ENCODE measurements around the gene CACNB1.

CACNB1 gene

DNA sequence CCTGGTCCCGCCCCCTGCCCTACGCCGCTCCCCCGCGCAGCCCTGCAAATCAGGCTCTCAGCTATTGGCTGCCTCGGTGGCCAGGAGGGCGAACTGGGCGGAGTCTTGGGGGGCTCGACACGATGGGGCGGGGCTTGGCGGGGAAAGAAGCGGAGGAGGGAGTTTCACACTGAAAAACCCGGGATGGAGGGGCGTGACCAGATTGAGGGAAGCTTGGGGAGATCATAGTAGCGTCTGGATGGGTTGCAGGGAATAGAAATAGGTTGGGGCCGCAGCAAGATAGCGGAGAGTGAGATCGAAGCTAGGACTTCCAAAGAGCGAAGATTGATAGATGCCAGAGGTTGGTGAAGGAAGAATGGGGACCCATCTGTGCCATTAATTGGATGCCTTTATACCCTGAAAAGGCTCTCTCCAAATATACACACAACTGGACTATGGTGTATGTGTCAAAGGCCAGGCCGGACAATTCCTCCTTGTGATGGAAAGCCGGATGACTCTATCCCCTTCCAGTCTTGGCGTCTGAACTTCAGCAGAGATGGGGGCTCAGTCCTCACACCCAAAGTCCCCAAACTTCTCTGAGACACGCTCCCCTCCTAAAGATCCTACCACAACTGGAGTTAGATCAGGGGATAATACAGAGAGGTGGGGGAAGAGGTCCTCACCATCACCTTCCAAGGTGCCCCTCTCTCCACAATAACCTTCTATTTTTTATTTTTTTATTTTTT lies 28.7 kb upstream of the CACNB1 start:
- no peak for DNase-seq (ENCODE audit: low read depth)

DNA sequence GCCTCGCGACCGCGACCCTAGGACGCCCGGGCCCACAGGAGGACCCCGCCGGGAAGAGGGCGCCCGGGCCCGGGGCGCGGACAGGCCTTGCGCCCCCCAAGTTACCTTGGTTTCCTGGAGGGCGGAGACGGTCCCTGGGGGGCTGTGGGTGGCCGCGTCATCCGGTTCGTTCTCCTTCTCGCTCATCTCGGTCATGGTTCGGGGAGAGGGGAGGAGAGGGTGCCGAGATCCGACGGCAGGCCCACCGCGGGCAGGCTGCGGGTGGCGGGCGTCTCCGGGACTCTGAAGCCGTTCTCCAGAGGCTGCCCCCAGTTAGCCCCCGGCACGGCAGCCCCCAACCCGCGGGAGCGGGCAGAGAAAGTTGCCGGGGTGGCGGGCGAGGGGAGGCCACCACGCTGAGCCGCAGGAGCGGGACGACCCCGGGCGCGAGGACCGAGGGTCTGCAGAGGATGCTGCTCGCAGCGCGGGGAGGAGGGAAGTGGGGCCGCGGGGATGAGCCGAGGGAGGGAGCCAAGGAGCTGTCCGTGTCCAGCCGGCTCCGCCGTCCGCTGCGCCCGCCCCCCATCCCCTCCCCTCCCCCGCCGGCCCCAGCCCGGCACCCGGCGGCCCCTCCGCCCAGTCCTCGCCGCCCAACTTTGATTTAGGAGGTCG lies 28.0 kb upstream of the CACNB1 start, which contains the start of gene STAC2:
STAC2 (minus strand) TSS at position 638 of the 651 bp plus-strand sequence; CDS start at position 195, 443 bp downstream.
- no peak for DNase-seq (ENCODE audit: low read depth)

DNA sequence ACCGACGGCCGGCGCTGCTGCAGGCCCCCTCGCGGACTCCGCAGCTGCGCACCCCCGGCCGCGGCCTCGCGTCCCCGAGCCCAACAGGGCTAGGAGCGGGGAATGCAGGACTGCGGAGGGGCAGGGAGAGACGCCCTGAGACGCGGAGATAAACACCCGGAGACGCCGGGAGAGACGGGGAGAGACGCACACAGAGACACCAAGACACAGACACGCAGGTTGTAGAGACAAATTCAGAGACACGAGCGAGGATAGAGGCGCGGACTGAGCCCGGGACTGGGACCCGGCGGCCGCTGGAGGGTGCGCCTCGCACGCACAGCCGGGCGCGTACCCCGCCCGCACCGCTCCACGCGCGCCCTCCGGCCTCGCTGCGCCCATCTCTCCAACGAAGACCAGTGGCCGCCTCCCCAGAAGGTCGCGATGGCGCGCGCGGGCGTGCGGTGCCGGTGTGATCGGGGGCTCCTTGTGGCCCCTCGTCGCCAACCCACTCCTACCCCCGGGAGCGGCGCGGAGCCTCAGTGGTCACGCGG lies 27.4 kb upstream of the CACNB1 start:
- no peak for DNase-seq (ENCODE audit: low read depth)

DNA sequence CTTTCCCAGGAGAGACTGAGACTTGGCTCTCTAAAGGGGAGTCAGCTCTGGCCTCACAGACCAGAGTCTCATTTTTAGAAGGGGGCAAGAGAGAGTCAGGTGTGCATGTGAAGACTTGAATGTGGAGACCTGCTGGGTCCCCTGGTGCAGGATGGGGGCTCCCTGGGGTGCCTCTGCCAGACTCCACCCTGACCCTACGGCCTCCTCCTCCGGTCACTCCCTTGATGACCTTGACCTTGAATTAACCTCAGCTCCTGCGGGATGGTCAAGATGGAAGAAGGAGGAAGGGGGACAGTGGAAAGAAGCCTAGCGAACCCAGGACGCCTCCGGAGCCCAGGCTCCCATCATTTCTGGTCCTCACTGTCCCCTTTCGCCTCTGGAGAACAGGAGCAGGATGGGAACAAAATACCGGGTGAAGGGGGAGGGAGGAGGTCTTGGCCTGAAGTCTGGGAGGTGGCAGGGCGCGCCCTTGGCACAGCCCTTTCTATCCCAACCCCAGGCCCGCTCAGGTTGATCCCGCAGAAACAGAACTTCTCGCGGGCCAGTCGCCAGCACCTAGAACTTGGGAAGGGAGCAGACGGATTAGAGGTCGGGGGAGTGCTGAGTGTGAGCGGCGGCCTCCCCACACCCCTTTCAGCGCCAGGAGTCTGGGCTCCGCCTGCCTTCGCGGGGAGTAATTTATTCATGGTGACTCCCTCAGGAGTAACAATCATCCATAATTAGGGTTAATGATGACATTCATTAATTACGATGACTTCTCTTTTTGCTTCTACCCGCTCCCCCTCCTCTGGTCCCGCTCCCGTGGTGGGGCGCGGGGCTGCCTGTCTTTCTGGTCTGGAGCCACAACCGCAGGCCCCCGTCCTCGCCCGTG lies 26.7 kb upstream of the CACNB1 start:
- DNase-seq (ENCODE audit: low read depth), result no peak

DNA sequence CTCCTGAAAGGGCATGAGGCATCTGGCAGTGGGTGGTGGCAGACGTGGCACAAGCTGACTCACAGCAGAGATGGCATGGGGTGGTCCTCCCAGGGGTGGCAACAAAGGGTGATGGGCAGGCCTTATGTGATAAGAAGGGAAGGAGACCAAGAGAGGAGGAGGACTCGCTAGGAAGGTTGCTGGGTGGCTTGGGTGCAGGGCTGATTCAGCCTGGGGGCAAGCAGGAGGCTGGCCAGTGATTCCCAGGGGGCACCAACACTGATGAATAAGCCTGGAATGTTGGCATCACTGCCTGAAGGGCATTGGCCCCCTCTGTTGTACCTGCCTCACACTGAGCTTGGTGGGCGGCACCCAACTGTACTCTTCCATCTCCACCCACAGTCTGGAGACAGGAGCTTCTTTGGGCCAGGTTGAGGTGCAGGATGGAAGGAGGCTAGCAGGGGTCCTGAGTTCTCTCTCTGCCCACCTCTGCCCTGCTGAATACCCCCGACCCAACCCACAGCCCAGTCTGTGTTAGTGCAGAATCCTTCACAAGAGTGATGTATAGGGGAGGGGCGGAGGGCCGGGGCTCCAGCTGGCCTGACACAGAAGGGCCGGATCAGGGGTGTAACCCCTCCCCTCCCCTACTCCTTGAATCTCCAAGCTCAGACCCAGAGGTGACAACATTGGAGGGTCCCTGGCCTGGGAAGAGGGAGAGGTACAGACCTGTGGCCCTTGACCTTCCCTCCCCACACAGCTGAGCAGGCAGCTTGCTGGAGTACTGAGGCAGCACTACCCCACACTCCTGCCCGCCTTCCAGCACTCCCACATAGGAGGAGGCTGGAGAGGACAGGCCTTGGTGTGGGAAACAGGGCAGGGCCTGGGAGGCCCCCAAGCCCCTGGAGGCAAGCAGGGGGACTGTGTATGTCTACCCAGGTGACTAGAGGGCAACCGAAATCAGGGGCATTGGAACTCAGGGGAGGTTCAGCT lies 25.7 kb upstream of the CACNB1 start:
- no peak for DNase-seq (ENCODE audit: low read depth)

DNA sequence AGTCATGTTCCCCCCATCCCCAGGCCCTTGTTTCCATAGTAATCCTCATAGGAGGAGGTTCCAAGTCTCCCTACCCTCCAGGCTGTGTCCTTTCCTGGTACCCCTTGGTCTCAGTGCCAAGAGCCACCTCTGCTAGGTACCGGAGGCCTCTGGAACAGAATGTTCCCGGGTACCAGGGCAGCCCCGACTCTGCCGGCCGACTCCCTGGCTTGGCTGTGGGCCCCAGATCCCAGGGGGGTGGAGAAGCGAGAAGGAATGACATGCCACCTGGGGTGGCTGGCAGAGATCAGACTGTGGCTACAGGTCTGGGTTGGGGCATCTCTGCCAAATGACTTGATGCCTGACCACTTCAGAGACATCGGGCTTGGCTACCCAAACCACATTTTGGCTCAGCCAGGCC lies 24.7 kb upstream of the CACNB1 start:
- no peak for DNase-seq (ENCODE audit: low read depth)

DNA sequence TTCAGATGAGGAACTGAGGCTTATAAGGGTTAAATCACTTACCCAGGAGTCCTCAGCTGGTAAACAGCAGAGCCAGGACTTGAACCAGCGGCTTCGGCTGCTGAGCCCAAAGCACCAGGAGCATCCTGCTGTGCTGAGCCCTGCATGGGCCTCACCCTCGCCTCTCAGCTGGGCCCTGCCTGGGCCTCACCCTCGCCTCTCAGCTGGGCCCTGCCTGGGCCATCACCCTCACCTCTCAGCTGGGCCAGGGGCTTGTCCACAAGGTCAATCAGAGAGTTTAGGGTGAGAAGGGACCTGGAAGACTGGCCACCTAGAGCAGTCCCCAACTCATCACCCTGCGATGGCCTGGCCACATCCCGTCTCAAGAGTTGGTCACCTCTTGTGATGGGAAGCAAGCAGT lies 24.1 kb upstream of the CACNB1 start:
- no peak for DNase-seq (ENCODE audit: low read depth)

GRCh38 chr17:39219647-39220154 lies 22.2 kb upstream of the CACNB1 start:
- DNase-seq (ENCODE audit: low read depth), result no peak

DNA sequence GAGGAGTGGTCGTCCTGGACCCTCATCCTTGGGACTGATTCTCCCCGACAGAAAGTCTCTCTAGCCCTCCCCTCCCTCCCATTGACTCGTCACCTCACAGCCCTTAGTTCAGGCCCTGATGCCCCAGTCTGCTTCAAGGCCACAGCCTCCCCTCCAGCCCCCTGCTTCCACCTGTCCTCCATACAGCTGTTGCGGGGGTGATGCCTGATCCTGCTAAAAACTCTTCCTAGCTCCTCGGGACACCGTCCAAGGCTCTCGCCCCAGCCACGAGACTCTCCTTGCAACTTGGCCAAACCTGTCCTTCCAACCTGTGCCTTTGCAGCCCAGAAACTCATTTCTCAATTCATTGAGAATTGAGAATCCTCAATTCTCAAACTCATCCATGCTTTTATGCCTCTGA lies 21.4 kb upstream of the CACNB1 start:
- no peak for DNase-seq (ENCODE audit: low read depth)

GRCh38 chr17:39217734-39218369 lies 20.4 kb upstream of the CACNB1 start:
- DNase-seq (ENCODE audit: low read depth), result no peak

- DNase-seq (ENCODE audit: low read depth), result no peak
Measured at GRCh38 chr17:39213852-39214251, 16.4 kb upstream of the CACNB1 start.

GRCh38 chr17:39212841-39213480 lies 15.5 kb upstream of the CACNB1 start:
- DNase-seq (ENCODE audit: low read depth), result no peak

DNA sequence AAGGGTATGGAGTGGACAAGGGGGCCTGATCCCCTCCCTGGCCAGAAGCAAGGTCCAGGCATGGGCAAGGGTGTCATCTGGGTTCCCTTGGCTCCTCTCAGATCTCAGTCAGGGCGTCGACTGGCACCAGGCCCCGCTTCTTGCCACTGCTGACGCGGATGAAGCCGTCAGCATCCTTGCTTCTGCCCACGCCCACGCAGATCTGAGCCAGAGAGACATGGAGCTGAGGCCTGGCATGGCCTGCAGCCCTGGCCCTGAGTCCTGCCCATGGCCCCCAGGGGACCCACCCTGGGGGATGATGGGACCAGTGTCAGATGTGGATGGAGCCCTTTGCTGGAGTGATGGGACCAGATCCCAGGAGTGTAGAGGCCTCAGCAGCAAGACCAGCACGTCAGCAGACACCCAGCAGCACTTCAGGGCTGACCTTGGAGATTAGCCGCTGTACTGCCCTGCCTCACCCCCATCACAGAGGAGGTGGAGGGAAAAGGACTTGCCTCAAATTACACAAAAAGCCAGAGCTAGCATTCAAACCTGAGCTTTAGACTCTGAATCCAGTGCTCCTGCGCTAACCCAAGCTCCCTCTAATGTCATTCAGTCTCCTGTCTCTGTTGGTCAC lies 14.8 kb upstream of the CACNB1 start:
- no peak for DNase-seq (ENCODE audit: low read depth)

- DNase-seq (ENCODE audit: low read depth), result no peak
Measured at GRCh38 chr17:39210093-39210434, 12.6 kb upstream of the CACNB1 start.

DNA sequence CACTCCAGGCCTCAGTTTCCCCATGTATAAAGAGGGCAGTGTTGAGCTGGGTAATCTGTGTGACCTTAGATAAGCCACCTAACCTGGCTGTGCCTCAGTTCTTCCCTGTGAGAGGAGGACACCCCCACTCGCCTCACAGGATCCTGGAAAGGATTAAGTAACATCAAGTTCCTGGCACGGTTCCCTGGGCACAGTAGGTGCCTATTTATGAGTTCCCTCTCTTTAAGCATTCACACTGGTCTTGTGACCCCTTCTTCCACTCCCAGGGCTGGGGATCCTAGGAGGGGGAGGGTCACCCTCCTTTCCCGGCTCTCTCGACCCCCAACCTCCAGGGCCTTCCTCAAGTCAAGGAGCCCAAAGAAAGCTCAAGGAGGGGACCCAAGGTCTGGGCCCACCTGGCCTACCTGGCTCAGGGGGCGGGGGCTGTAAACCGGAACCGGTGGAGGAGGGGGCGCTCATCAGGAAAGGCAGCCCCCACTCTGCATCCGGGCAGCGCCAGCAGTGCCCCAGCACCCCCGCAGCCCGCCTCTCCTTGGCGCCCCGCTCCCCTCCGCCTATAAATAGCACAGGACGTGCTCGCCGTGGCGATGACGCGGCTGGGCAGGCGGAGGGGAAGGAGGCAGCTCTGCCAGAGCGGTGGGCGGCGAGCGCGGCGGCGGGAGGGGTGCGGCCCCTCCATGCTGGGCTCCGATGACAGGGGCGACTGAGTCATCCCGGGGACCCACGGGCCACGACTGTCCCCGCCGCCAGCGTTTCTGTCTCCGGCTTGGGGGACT lies 12.0 kb upstream of the CACNB1 start:
- DNase-seq (ENCODE audit: low read depth), result no peak

DNA sequence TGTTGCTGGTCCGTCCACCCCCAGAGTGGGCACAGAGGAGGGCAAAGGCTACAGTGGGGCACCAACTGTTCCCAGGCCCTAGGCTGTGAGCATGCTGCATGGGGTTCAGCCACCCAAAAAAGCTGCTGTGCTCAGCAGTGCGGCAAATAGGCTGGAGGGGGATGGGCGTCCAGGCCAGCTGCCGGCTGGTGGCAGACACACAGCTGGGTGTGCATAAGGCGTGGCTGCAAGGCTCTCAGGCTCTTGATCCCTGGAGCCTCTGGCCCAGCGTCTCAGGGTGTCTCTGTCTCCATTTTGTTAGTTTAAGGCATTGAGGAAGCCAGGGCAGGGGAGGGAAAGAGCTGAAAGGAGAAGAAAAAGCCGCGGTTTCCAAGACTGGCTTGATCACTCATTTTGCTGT lies 11.4 kb upstream of the CACNB1 start:
- no peak for DNase-seq (ENCODE audit: low read depth)

- no peak for DNase-seq (ENCODE audit: low read depth)
Measured at GRCh38 chr17:39208136-39208535, 10.7 kb upstream of the CACNB1 start.

GRCh38 chr17:39205112-39205526 lies 7.7 kb upstream of the CACNB1 start:
- DNase-seq (ENCODE audit: low read depth), result no peak

DNA sequence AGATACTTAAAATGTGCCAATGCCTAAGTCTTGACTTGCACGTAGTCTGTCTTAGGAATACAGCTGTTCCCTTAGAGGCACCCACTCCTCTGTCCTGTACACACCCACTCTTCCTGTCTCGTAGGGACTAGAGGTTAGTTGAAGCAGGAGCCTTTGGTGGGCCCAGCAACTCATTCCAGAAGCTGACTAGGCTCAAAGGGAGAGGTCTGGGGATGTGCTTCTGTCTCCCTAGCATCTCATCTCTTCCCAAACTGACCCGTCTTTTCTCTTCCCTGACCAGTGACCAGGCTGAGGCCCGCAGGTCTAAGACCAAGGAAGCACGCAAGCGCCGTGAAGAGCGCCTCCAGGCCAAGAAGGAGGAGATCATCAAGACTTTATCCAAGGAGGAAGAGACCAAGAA lies 6.8 kb upstream of the CACNB1 start:
- no peak for DNase-seq (ENCODE audit: low read depth)

Data from non-pigmented ciliary epithelial cell (primary cell).